ENCODE measurements around the gene SAXO1. TPM values are rescaled to one million over a fixed set of nuclear protein-coding genes. Genes with fewer than 3 reads are reported as not detected.

The SAXO1 gene
- polyA plus RNA-seq, 2 donors = 0.02 TPM; not detected in 1

- Histone ChIP-seq H3K4me1 (ENCODE audit: control insufficient read depth in 2 of 2, insufficient read depth in 2 of 2, low read length in 1 of 2) (peaks cover 0 to 2% of the 10 kb centered on the region in 2 donors), H3K36me3 (ENCODE audit: control insufficient read depth in 2 of 2, insufficient read depth in 2 of 2, low read length in 1 of 2) (no peaks in the 10 kb centered on the region), H3K9me3 (ENCODE audit: control insufficient read depth in 2 of 2, insufficient read depth in 1 of 2, low read depth in 1 of 2, low read length in 1 of 2) (no peaks in the 10 kb centered on the region), H3K4me3 (ENCODE audit: low read depth in 1 of 2, low read length in 2 of 2) (no peak overlapping the region), H3K27me3 (ENCODE audit: control insufficient read depth in 1 of 2, insufficient read depth in 2 of 2, low read length in 2 of 2) (no peaks in the 10 kb centered on the region), H3K27ac (ENCODE audit: low read depth in 2 of 2, low read length in 1 of 2) (no peak overlapping the region)
- 90 to 91% methylated on average over 6 of the region's 6 CpGs for WGBS, 2 donors
Observed at GRCh38 chr9:18923671-18924430, 109.2 kb downstream of the SAXO1 start.

- Histone ChIP-seq H3K27ac (ENCODE audit: low read depth in 2 of 2, low read length in 1 of 2) (no peak overlapping the region), H3K36me3 (ENCODE audit: control insufficient read depth in 2 of 2, insufficient read depth in 2 of 2, low read length in 1 of 2) (no peaks in the 10 kb centered on the region), H3K4me1 (ENCODE audit: control insufficient read depth in 2 of 2, insufficient read depth in 2 of 2, low read length in 1 of 2) (peaks cover 0 to 2% of the 10 kb centered on the region in 2 donors), H3K4me3 (ENCODE audit: low read depth in 1 of 2, low read length in 2 of 2) (no peak overlapping the region), H3K9me3 (ENCODE audit: control insufficient read depth in 2 of 2, insufficient read depth in 1 of 2, low read depth in 1 of 2, low read length in 1 of 2) (no peaks in the 10 kb centered on the region), H3K27me3 (ENCODE audit: control insufficient read depth in 1 of 2, insufficient read depth in 2 of 2, low read length in 2 of 2) (no peaks in the 10 kb centered on the region)
- 41 to 47% methylated on average over 2 of the region's 2 CpGs for WGBS, 2 donors
Observed at GRCh38 chr9:18923167-18923566, 109.8 kb downstream of the SAXO1 start.

- 76 to 79% methylated on average over 8 of the region's 8 CpGs for WGBS, 2 donors
- H3K27ac ChIP-seq (ENCODE audit: low read depth in 2 of 2, low read length in 1 of 2) = no peak overlapping the region
Observed at GRCh38 chr9:18922161-18922885, 110.7 kb downstream of the SAXO1 start.

GRCh38 chr9:18921366-18922075 lies 111.5 kb downstream of the SAXO1 start:
- no peaks in the 10 kb centered on the region for H3K27me3 ChIP-seq (ENCODE audit: control insufficient read depth in 1 of 2, insufficient read depth in 2 of 2, low read length in 2 of 2)
- no peaks in the 10 kb centered on the region for H3K36me3 ChIP-seq (ENCODE audit: control insufficient read depth in 2 of 2, insufficient read depth in 2 of 2, low read length in 1 of 2)
- H3K4me3 ChIP-seq (ENCODE audit: low read depth in 1 of 2, low read length in 2 of 2) = no peak overlapping the region
- peaks cover 0 to 2% of the 10 kb centered on the region in 2 donors for H3K9me3 ChIP-seq (ENCODE audit: control insufficient read depth in 2 of 2, insufficient read depth in 1 of 2, low read depth in 1 of 2, low read length in 1 of 2)
- WGBS, 2 donors = 69 to 70% methylated on average over 7 of the region's 7 CpGs
- H3K27ac ChIP-seq (ENCODE audit: low read depth in 2 of 2, low read length in 1 of 2) = no peak overlapping the region
- H3K4me1 ChIP-seq (ENCODE audit: control insufficient read depth in 2 of 2, insufficient read depth in 2 of 2, low read length in 1 of 2) = peaks cover 0 to 2% of the 10 kb centered on the region in 2 donors

More at GRCh38 chr9:18922161-18922885, 110.7 kb downstream of the SAXO1 start:
- H3K27me3 ChIP-seq (ENCODE audit: control insufficient read depth in 1 of 2, insufficient read depth in 2 of 2, low read length in 2 of 2) = no peaks in the 10 kb centered on the region
- H3K9me3 ChIP-seq (ENCODE audit: control insufficient read depth in 2 of 2, insufficient read depth in 1 of 2, low read depth in 1 of 2, low read length in 1 of 2) = peaks cover 0 to 2% of the 10 kb centered on the region in 2 donors
- H3K4me3 ChIP-seq (ENCODE audit: low read depth in 1 of 2, low read length in 2 of 2) = no peak overlapping the region
- H3K4me1 ChIP-seq (ENCODE audit: control insufficient read depth in 2 of 2, insufficient read depth in 2 of 2, low read length in 1 of 2) = peaks cover 0 to 2% of the 10 kb centered on the region in 2 donors
- H3K36me3 ChIP-seq (ENCODE audit: control insufficient read depth in 2 of 2, insufficient read depth in 2 of 2, low read length in 1 of 2) = no peaks in the 10 kb centered on the region

- no peak overlapping the region for H3K27ac ChIP-seq (ENCODE audit: low read depth in 2 of 2, low read length in 1 of 2)
- H3K36me3 ChIP-seq (ENCODE audit: control insufficient read depth in 2 of 2, insufficient read depth in 2 of 2, low read length in 1 of 2) = no peaks in the 10 kb centered on the region
- no peaks in the 10 kb centered on the region for H3K27me3 ChIP-seq (ENCODE audit: control insufficient read depth in 1 of 2, insufficient read depth in 2 of 2, low read length in 2 of 2)
- H3K4me1 ChIP-seq (ENCODE audit: control insufficient read depth in 2 of 2, insufficient read depth in 2 of 2, low read length in 1 of 2) = peaks cover 0 to 2% of the 10 kb centered on the region in 2 donors
- no peak overlapping the region for H3K4me3 ChIP-seq (ENCODE audit: low read depth in 1 of 2, low read length in 2 of 2)
- 30 to 47% methylated on average over 4 of the region's 4 CpGs for WGBS, 2 donors
- H3K9me3 ChIP-seq (ENCODE audit: control insufficient read depth in 2 of 2, insufficient read depth in 1 of 2, low read depth in 1 of 2, low read length in 1 of 2) = peaks cover 0 to 2% of the 10 kb centered on the region in 2 donors
Observed at GRCh38 chr9:18920141-18921084, 112.6 kb downstream of the SAXO1 start.

GRCh38 chr9:18911714-18912342 lies 121.2 kb downstream of the SAXO1 start:
- peaks cover 0 to 2% of the 10 kb centered on the region in 2 donors for H3K9me3 ChIP-seq (ENCODE audit: control insufficient read depth in 2 of 2, insufficient read depth in 1 of 2, low read depth in 1 of 2, low read length in 1 of 2)
- no peak overlapping the region for H3K27ac ChIP-seq (ENCODE audit: low read depth in 2 of 2, low read length in 1 of 2)
- H3K4me1 ChIP-seq (ENCODE audit: control insufficient read depth in 2 of 2, insufficient read depth in 2 of 2, low read length in 1 of 2) = no peaks in the 10 kb centered on the region
- no peaks in the 10 kb centered on the region for H3K27me3 ChIP-seq (ENCODE audit: control insufficient read depth in 1 of 2, insufficient read depth in 2 of 2, low read length in 2 of 2)
- H3K4me3 ChIP-seq (ENCODE audit: low read depth in 1 of 2, low read length in 2 of 2) = no peak overlapping the region
- no peaks in the 10 kb centered on the region for H3K36me3 ChIP-seq (ENCODE audit: control insufficient read depth in 2 of 2, insufficient read depth in 2 of 2, low read length in 1 of 2)
- 93 to 96% methylated on average over 9 of the region's 9 CpGs for WGBS, 2 donors

GRCh38 chr9:18910916-18911315 lies 122.1 kb downstream of the SAXO1 start:
- H3K27ac ChIP-seq (ENCODE audit: low read depth in 2 of 2, low read length in 1 of 2) = no peak overlapping the region
- no peaks in the 10 kb centered on the region for H3K4me1 ChIP-seq (ENCODE audit: control insufficient read depth in 2 of 2, insufficient read depth in 2 of 2, low read length in 1 of 2)
- peaks cover 0 to 2% of the 10 kb centered on the region in 2 donors for H3K9me3 ChIP-seq (ENCODE audit: control insufficient read depth in 2 of 2, insufficient read depth in 1 of 2, low read depth in 1 of 2, low read length in 1 of 2)
- no peaks in the 10 kb centered on the region for H3K36me3 ChIP-seq (ENCODE audit: control insufficient read depth in 2 of 2, insufficient read depth in 2 of 2, low read length in 1 of 2)
- no peak overlapping the region for H3K4me3 ChIP-seq (ENCODE audit: low read depth in 1 of 2, low read length in 2 of 2)
- H3K27me3 ChIP-seq (ENCODE audit: control insufficient read depth in 1 of 2, insufficient read depth in 2 of 2, low read length in 2 of 2) = no peaks in the 10 kb centered on the region
- WGBS, 2 donors = 46 to 60% methylated on average over 6 of the region's 6 CpGs

GRCh38 chr9:18910435-18910834 lies 122.6 kb downstream of the SAXO1 start:
- no peaks in the 10 kb centered on the region for H3K36me3 ChIP-seq (ENCODE audit: control insufficient read depth in 2 of 2, insufficient read depth in 2 of 2, low read length in 1 of 2)
- WGBS, 2 donors = 55 to 63% methylated on average over 2 of the region's 2 CpGs
- H3K4me3 ChIP-seq (ENCODE audit: low read depth in 1 of 2, low read length in 2 of 2) = no peak overlapping the region
- H3K27me3 ChIP-seq (ENCODE audit: control insufficient read depth in 1 of 2, insufficient read depth in 2 of 2, low read length in 2 of 2) = no peaks in the 10 kb centered on the region
- no peaks in the 10 kb centered on the region for H3K4me1 ChIP-seq (ENCODE audit: control insufficient read depth in 2 of 2, insufficient read depth in 2 of 2, low read length in 1 of 2)
- no peak overlapping the region for H3K27ac ChIP-seq (ENCODE audit: low read depth in 2 of 2, low read length in 1 of 2)
- H3K9me3 ChIP-seq (ENCODE audit: control insufficient read depth in 2 of 2, insufficient read depth in 1 of 2, low read depth in 1 of 2, low read length in 1 of 2) = peaks cover 0 to 2% of the 10 kb centered on the region in 2 donors
